Right lobe of liver (tissue), 4 donors: Measurements from ENCODE around the gene RIC8A.

Experiments used
- POLR2A ChIP-seq: fragments of 450-650 bp; IDR thresholded peaks from one replicate; pipeline ENCODE4 v1.6.1; 2017; ENCODE audit warnings: antibody characterized with exemption, mild to moderate bottlenecking
- TF ChIP-seq, protein P1 (sequence below), 4 donors: fragments of 200-600 bp in 3 of 4; fragments of 450-650 bp in 1 of 4; IDR thresholded peaks; one replicate each; pipeline versions ENCODE4 v1.5.1 to v1.8.0; 2016 to 2022; ENCODE audit warnings: antibody characterized with exemption in 4 of 4, mild to moderate bottlenecking in 2 of 4
- donor health status: DM: no; HTN: no; CAD: no.
- donor health status: DM: no; HTN: no; CAD: no.
- donor health status: DM: no; HTN: yes; CAD: no.

DNA sequence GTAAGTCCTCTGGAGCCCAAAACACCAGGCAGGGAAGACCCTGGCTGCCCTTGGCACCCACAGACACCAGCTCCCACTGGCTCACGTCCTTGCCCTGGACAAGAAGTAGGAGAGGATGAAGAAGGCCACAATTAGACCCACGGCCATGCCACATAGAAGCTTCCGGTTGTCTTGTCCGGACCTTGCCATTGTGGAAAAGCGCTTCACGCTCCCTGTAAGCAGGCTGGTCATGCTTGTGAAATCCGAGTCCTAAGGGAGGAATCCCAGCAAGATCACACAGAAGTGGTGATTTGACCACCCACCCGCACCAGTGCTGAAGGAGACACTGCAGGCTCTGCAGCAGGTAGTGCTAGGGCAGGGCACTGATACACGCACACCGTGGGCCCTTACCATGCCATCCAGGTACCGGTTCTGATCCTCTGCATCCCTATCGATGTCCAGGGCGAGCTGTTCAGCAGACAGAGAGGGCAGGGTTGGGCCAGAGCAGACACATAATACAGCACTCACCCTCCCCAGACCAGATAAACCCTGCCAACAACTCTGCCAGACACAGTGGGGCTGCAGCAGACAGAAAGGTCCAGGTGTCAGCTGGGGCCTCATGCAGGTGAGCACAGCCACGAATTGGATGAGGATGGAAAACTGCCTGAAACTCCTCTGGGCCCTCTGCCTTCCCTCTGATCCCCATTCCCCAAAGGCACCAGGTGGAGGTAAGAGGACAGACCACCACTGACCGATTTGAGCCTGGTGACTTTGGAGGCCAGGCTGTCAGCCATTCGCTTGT is 2.1 kb upstream of the RIC8A start:
- TF ChIP-seq, protein P1, sequence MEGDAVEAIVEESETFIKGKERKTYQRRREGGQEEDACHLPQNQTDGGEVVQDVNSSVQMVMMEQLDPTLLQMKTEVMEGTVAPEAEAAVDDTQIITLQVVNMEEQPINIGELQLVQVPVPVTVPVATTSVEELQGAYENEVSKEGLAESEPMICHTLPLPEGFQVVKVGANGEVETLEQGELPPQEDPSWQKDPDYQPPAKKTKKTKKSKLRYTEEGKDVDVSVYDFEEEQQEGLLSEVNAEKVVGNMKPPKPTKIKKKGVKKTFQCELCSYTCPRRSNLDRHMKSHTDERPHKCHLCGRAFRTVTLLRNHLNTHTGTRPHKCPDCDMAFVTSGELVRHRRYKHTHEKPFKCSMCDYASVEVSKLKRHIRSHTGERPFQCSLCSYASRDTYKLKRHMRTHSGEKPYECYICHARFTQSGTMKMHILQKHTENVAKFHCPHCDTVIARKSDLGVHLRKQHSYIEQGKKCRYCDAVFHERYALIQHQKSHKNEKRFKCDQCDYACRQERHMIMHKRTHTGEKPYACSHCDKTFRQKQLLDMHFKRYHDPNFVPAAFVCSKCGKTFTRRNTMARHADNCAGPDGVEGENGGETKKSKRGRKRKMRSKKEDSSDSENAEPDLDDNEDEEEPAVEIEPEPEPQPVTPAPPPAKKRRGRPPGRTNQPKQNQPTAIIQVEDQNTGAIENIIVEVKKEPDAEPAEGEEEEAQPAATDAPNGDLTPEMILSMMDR (IDR thresholded peaks at IDR 0.05): no peak
- no peak for TF ChIP-seq POLR2A
